IMR-90 (cell line): ENCODE data around the gene ZFYVE28. TPM values are rescaled to one million over a fixed set of nuclear protein-coding genes. Genes with fewer than 3 reads are reported as not detected.

Experiments
- ATAC-seq: fragments of 200-7000 bp; cut with Tn5 transposase; 2 replicates; pipeline ENCODE4 v1.9.1; 2020; ENCODE audit warnings: low read depth, mild to moderate bottlenecking, moderate library complexity
- BruUV-seq: library from RNA; stranded (reverse); fragments of 400-500 nt; replicated peaks from 2 replicates; lab custom pipeline; 2021; lab: Mats Ljungman, UMichigan
- CTCF ChIA-PET: fragments of 300-600 bp; formaldehyde crosslinking; extraction: SDS; loops from one replicate; lab custom pipeline; 2021; ENCODE audit warnings: antibody characterized with exemption; lab: Yijun Ruan, JAX
- POLR2A ChIA-PET: fragments of 300-600 bp; sonication (Branson Sonifier 250); formaldehyde crosslinking; loops from one replicate; lab custom pipeline; 2022; ENCODE audit warnings: antibody characterized with exemption; ENCODE audit not compliant: unreplicated experiment; lab: Charles Lee
- DNase-seq: peaks from one replicate; pipeline ENCODE4 v3.0.0; 2013
- H2AFZ ChIP-seq: replicated peaks from 2 replicates; pipeline ENCODE3; 2013; ENCODE audit warnings: low read length, mild to moderate bottlenecking; ENCODE audit not compliant: poor library complexity
- H2AK5ac ChIP-seq: 2 replicates; pipeline ENCODE4 v1.6.1; 2013; ENCODE audit warnings: low read depth, low read length, inconsistent platforms
- H2AK9ac ChIP-seq: replicated peaks from 2 replicates; pipeline ENCODE3; 2013; ENCODE audit warnings: mild to moderate bottlenecking, low read depth, low read length, moderate library complexity; ENCODE audit not compliant: poor library complexity
- H2BK120ac ChIP-seq: 2 replicates; pipeline ENCODE4 v1.6.1; 2013; ENCODE audit warnings: low read depth, low read length, inconsistent platforms
- H2BK15ac ChIP-seq: 3 replicates; pipeline ENCODE4 v1.6.1; 2013; ENCODE audit warnings: low read depth, low read length, inconsistent platforms
- H2BK20ac ChIP-seq: 2 replicates; pipeline ENCODE4 v1.6.1; 2013; ENCODE audit warnings: low read depth, mild to moderate bottlenecking, inconsistent platforms, low read length, moderate library complexity
- H2BK5ac ChIP-seq: 2 replicates; pipeline ENCODE4 v1.6.1; 2013; ENCODE audit warnings: mild to moderate bottlenecking, low read depth, low read length, inconsistent platforms; ENCODE audit not compliant: poor library complexity, severe bottlenecking
- H3K14ac ChIP-seq: replicated peaks from 2 replicates; pipeline ENCODE4 v1.6.1; 2013; ENCODE audit warnings: low read depth, low read length, inconsistent platforms
- H3K18ac ChIP-seq: 2 replicates; pipeline ENCODE4 v1.6.1; 2013; ENCODE audit warnings: low read depth, low read length, control low read depth
- H3K23ac ChIP-seq: 2 replicates; pipeline ENCODE4 v1.6.1; 2013; ENCODE audit warnings: low read depth, low read length, inconsistent platforms
- H3K27ac ChIP-seq: 2 replicates; pipeline ENCODE4 v1.5.1; 2013; ENCODE audit warnings: mild to moderate bottlenecking, control low read depth, low read length; ENCODE audit not compliant: insufficient read depth
- H3K27me3 ChIP-seq: 2 replicates; pipeline ENCODE4 v1.6.1; 2013; ENCODE audit warnings: low read length; ENCODE audit not compliant: control insufficient read depth, insufficient read depth
- H3K36me3 ChIP-seq: 2 replicates; pipeline ENCODE4 v1.6.1; 2013; ENCODE audit warnings: low read length, mixed read lengths; ENCODE audit not compliant: control insufficient read depth, insufficient read depth
- H3K4ac ChIP-seq: 2 replicates; pipeline ENCODE4 v1.6.1; 2013; ENCODE audit warnings: low read depth, low read length, inconsistent platforms
- H3K4me1 ChIP-seq: 2 replicates; pipeline ENCODE4 v1.6.1; 2013; ENCODE audit warnings: low read length, mixed read lengths; ENCODE audit not compliant: control insufficient read depth, insufficient read depth
- H3K4me2 ChIP-seq: 2 replicates; pipeline ENCODE4 v1.6.1; 2013; ENCODE audit warnings: low read depth, mild to moderate bottlenecking, control low read depth, low read length, moderate library complexity
- H3K4me3 ChIP-seq: 2 replicates; pipeline ENCODE4 v1.5.1; 2013; ENCODE audit warnings: low read depth, mild to moderate bottlenecking, control low read depth, low read length, moderate library complexity; ENCODE audit not compliant: insufficient read depth
- H3K56ac ChIP-seq: 2 replicates; pipeline ENCODE4 v1.6.1; 2013; ENCODE audit warnings: low read length, inconsistent platforms; ENCODE audit not compliant: insufficient read depth; ENCODE audit errors: extremely low read depth
- H3K79me1 ChIP-seq, 2 experiments: 2 replicates each; pipeline ENCODE4 v1.6.1; 2013; ENCODE audit warnings: low read length in 2 of 2, inconsistent platforms in 1 of 2, low read depth in 1 of 2
- H3K9ac ChIP-seq: 2 replicates; pipeline ENCODE4 v1.6.1; 2013; ENCODE audit warnings: low read depth, low read length, control low read depth
- H3K9me1 ChIP-seq: 2 replicates; pipeline ENCODE4 v1.6.1; 2013; ENCODE audit warnings: low read length, inconsistent platforms; ENCODE audit not compliant: insufficient read depth
- H3K9me3 ChIP-seq: 2 replicates; pipeline ENCODE4 v1.6.1; 2013; ENCODE audit warnings: low read length; ENCODE audit not compliant: control insufficient read depth, insufficient read depth
- H4K20me1 ChIP-seq: 2 replicates; pipeline ENCODE4 v1.6.1; 2013; ENCODE audit warnings: low read length, inconsistent platforms; ENCODE audit not compliant: insufficient read depth
- H4K5ac ChIP-seq: 2 replicates; pipeline ENCODE4 v1.6.1; 2013; ENCODE audit warnings: mild to moderate bottlenecking, low read depth, low read length, control low read depth
- H4K8ac ChIP-seq, 2 experiments: 2 replicates each; pipeline ENCODE4 v1.6.1; 2013; ENCODE audit warnings: low read depth in 2 of 2, low read length in 2 of 2, control low read depth in 1 of 2, inconsistent platforms in 1 of 2
- H4K91ac ChIP-seq: 2 replicates; pipeline ENCODE4 v1.6.1; 2013; ENCODE audit warnings: low read depth, low read length, inconsistent platforms; ENCODE audit not compliant: insufficient read depth
- CEBPB ChIP-seq: IDR thresholded peaks from 2 replicates; pipeline ENCODE4 v1.6.1; 2012; ENCODE audit warnings: low read depth, low read length, improper control_type of control experiment
- CHD1 ChIP-seq: IDR thresholded peaks from 2 replicates; pipeline ENCODE4 v1.6.1; 2012; ENCODE audit warnings: low read depth, low read length, improper control_type of control experiment
- CTCF ChIP-seq: conservative IDR thresholded peaks from 2 replicates; pipeline ENCODE4 v1.5.1; 2012; ENCODE audit warnings: mild to moderate bottlenecking, low read depth, low read length, improper control_type of control experiment
- FOS ChIP-seq: fragments of 150-350 bp; IDR thresholded peaks from 2 replicates; pipeline ENCODE4 v1.6.1; 2016; ENCODE audit warnings: low read depth, low read length
- MAZ ChIP-seq: IDR thresholded peaks from 2 replicates; pipeline ENCODE4 v1.6.1; 2012; ENCODE audit warnings: low read depth, mild to moderate bottlenecking, low read length, improper control_type of control experiment, moderate library complexity, borderline replicate concordance
- MXI1 ChIP-seq: IDR thresholded peaks from 2 replicates; pipeline ENCODE4 v1.6.1; 2012; ENCODE audit warnings: low read depth, mild to moderate bottlenecking, low read length, moderate library complexity, borderline replicate concordance
- NFE2L2 ChIP-seq: fragments of 150-350 bp; IDR thresholded peaks from 2 replicates; pipeline ENCODE4 v1.6.1; 2016; ENCODE audit warnings: low read depth, mild to moderate bottlenecking, low read length
- POLR2A ChIP-seq: IDR thresholded peaks from 2 replicates; pipeline ENCODE4 v1.6.1; 2012; ENCODE audit warnings: mild to moderate bottlenecking, low read depth, low read length
- RAD21 ChIP-seq: IDR thresholded peaks from 2 replicates; pipeline ENCODE4 v1.6.1; 2012; ENCODE audit warnings: low read length, improper control_type of control experiment
- RCOR1 ChIP-seq: IDR thresholded peaks from 2 replicates; pipeline ENCODE4 v1.6.1; 2012; ENCODE audit warnings: mild to moderate bottlenecking, low read length, improper control_type of control experiment; ENCODE audit not compliant: insufficient replicate concordance
- RFX5 ChIP-seq: IDR thresholded peaks from 2 replicates; pipeline ENCODE4 v1.8.0; 2012; ENCODE audit warnings: low read depth, mild to moderate bottlenecking, low read length, moderate library complexity
- SMC3 ChIP-seq: fragments of 150-350 bp; IDR thresholded peaks from 2 replicates; pipeline ENCODE4 v1.6.1; 2016; ENCODE audit warnings: low read depth, mild to moderate bottlenecking, antibody characterized with exemption, low read length, moderate library complexity
- USF2 ChIP-seq: fragments of 150-350 bp; IDR thresholded peaks from 2 replicates; pipeline ENCODE4 v1.6.1; 2017; ENCODE audit warnings: mild to moderate bottlenecking, antibody characterized with exemption, low read length, low read depth
- WGBS, 2 experiments: methylation state at CpG; one replicate each; pipeline versions ENCODE4 v1.1.5 to v1.1.7; 2013; ENCODE audit warnings: missing lambda C conversion rate in 2 of 2; ENCODE audit not compliant: insufficient read length in 1 of 2; ENCODE audit errors: extremely low coverage in 2 of 2; 5-methylcytosine and 5-hydroxymethylcytosine counted together
- dilution Hi-C: fragments of 300-500 bp; cut with HindIII; formaldehyde crosslinking; loops from one replicate; pipeline ENCODE4 v1.14.3; 2018; ENCODE audit warnings: low sequenced_read_pairs; ENCODE audit not compliant: unreplicated experiment
- in situ Hi-C: fragments of 300-500 bp; cut with MboI; formaldehyde crosslinking; loops from 3 replicates; pipeline ENCODE4 v1.14.3; 2019; ENCODE audit warnings: low sequenced_read_pairs, inconsistent platforms, mixed read lengths
- intact Hi-C: fragments of 100-400 bp; cut with micrococcal nuclease; formaldehyde crosslinking; loops from 2 replicates; pipeline ENCODE4 v1.10.0; 2022
- polyA plus RNA-seq, 3 experiments: library from polyadenylated mRNA; depleted of rRNA; stranded (reverse); fragments of >200 nt; gene quantifications; 2 replicates each; pipeline ENCODE4 v1.2.3, GENCODE V29; 2012; ENCODE audit warnings: low replicate concordance in 1 of 3
- total RNA-seq: library from RNA; depleted of rRNA; stranded (reverse); fragments of >200 nt; gene quantifications from 2 replicates; pipeline ENCODE4 v1.2.3, GENCODE V29; 2012

The ZFYVE28 gene
- total and polyA plus RNA-seq, 2 of the 4 experiments (the other 2 are of a cell fraction): 0.36 to 1.2 TPM

GRCh38 chr4:2436301-2436700, 17.9 kb upstream of the ZFYVE28 start (continued):
- TF ChIP-seq CTCF (no peak), NFE2L2 (no peak), SMC3 (no peak)

- dilution Hi-C loops: no loop called here
- TF ChIP-seq POLR2A (no peak), NFE2L2 (no peak), MXI1 (no peak), CTCF (no peak), CHD1 (no peak), FOS (no peak), USF2 (no peak), MAZ (no peak), RAD21 (no peak), CEBPB (no peak), RCOR1 (no peak), RFX5 (no peak)
These were observed 16.0 kb upstream of the ZFYVE28 start for GRCh38 chr4:2434420-2434819.

More at GRCh38 chr4:2434420-2434819, 16.0 kb upstream of the ZFYVE28 start:
- no peak overlapping the region for H3K23ac ChIP-seq
- no peak overlapping the region for H3K4me2 ChIP-seq
- no peak for ATAC-seq
- no peak overlapping the region for H3K4me3 ChIP-seq
- no peak overlapping the region for H2AK5ac ChIP-seq
- WGBS, 2 experiments: 70% methylated on average over 2 of the region's 9 CpGs; no CpG with 5 or more reads in 1 of the 2 experiments
- BruUV-seq: no TSS peak
- in situ Hi-C loops (no loop called here), intact Hi-C loops (no loop called here)
- POLR2A ChIA-PET: no interaction called here
- DNase-seq: no peak
- H4K91ac ChIP-seq: no peak overlapping the region
- CTCF ChIA-PET: no interaction called here
- peaks cover 4% of the 10 kb centered on the region; the same call in 1 of the 2 replicates for H3K9me3 ChIP-seq
- H4K5ac ChIP-seq: no peak overlapping the region
- H4K20me1 ChIP-seq: peaks cover 7% of the 10 kb centered on the region
- no peaks in the 10 kb centered on the region for H3K36me3 ChIP-seq
- no peak overlapping the region for H3K18ac ChIP-seq
- no peaks in the 10 kb centered on the region for H3K79me1 ChIP-seq
- peaks cover 2% of the 10 kb centered on the region; the same call in 1 of the 2 replicates for H3K27me3 ChIP-seq
- H3K9me1 ChIP-seq: 0 out of 2 replicates have a peak, but pooled peaks cover 3% of the 10 kb centered on the region
- H3K56ac ChIP-seq: no peak overlapping the region
- no peak overlapping the region for H2AFZ ChIP-seq
- no peak overlapping the region for H2BK20ac ChIP-seq
- H3K14ac ChIP-seq: no peak overlapping the region
- no peak overlapping the region for H2BK15ac ChIP-seq
- H2AK9ac ChIP-seq: no peak overlapping the region
- no peak overlapping the region for H4K8ac ChIP-seq
- H3K4ac ChIP-seq: no peak overlapping the region
- H2BK120ac ChIP-seq: no peak overlapping the region
- peaks cover 7% of the 10 kb centered on the region for H3K4me1 ChIP-seq
- H3K9ac ChIP-seq: no peak overlapping the region
- no peak overlapping the region for H3K27ac ChIP-seq
- no peak overlapping the region for H2BK5ac ChIP-seq
